Activated CD4-positive, CD25-positive, alpha-beta regulatory T cell treated with anti-CD3 and anti-CD28 coated beads, Interleukin-2, amount 50 U/mL, for 16 hours (primary cell): ENCODE results near the gene PRODH.
"Not testable (repeated sequence)": the region's sequence is repeated elsewhere in the genome, so short reads cannot be mapped to it uniquely, and the experiment has no call there.

Experiments
- DNase-seq: peaks from one replicate; pipeline ENCODE4 v3.0.0-alpha.2; 2020; ENCODE audit warnings: low read depth, low spot score

Gene PRODH

GRCh38 chr22:18906896-18907295 is 29.2 kb downstream of the PRODH start:
- DNase-seq: no peak

GRCh38 chr22:18906410-18906745 is 29.7 kb downstream of the PRODH start:
- DNase-seq: not testable (repeated sequence)

GRCh38 chr22:18905540-18906409 is 30.3 kb downstream of the PRODH start, which contains the start of gene DGCR6:
Gene DGCR6, plus strand, starts transcription at chr22:18906320. Its CDS starts 55 bp downstream, at chr22:18906375.
- no peak for DNase-seq

GRCh38 chr22:18896037-18896657 is 39.9 kb downstream of the PRODH start:
- not testable (repeated sequence) for DNase-seq

- not testable (repeated sequence) for DNase-seq
Measured at GRCh38 chr22:18893775-18894174, 42.3 kb downstream of the PRODH start.

GRCh38 chr22:18890510-18891192 is 45.4 kb downstream of the PRODH start:
- not testable (repeated sequence) for DNase-seq

- DNase-seq: no peak
Measured at GRCh38 chr22:18888115-18888514, 48.0 kb downstream of the PRODH start.

GRCh38 chr22:18884465-18884864 is 51.6 kb downstream of the PRODH start:
- DNase-seq: not testable (repeated sequence)

- DNase-seq: peak; percentile 53
Measured at GRCh38 chr22:18881260-18881659, 54.8 kb downstream of the PRODH start.
